Fibroblast of pulmonary artery (primary cell): ENCODE data around the gene CADM1.

ENCODE experiments used
- DNase-seq: peaks from one replicate; pipeline ENCODE4 v3.0.0-alpha.2; 2010; ENCODE audit warnings: low read depth
- H3K4me3 ChIP-seq: replicated peaks from 2 replicates; pipeline ENCODE4 v1.5.1; 2011; ENCODE audit warnings: low read depth, mild to moderate bottlenecking, control low read depth, low read length, moderate library complexity
- TF ChIP-seq, protein P1 (sequence below): IDR thresholded peaks from 2 replicates; pipeline ENCODE4 v1.5.1; 2011; ENCODE audit warnings: mild to moderate bottlenecking, control low read depth, low read length, inconsistent platforms; ENCODE audit errors: missing control alignments

CADM1 gene

DNA sequence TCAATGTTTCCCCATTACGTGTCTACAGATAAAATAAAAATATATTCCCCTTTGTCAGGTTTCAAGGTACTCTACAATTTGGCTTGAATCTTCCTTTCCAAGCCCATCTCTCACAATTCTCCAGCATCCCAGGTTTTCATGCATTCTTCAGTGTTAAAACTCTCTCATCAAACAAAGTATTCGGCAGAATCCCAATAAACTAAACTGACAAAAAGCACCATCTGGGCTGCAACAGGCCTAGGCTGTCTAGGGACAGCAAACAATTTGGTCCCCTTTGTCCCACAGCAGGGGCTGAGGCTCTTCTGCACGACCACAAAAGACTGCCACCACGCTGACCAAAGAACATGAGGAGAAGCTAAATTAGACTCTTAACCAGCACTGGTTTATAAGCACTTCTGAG, 159.4 kb downstream of the CADM1 start:
- H3K4me3 ChIP-seq, result no peak overlapping the region
- TF ChIP-seq, protein P1, sequence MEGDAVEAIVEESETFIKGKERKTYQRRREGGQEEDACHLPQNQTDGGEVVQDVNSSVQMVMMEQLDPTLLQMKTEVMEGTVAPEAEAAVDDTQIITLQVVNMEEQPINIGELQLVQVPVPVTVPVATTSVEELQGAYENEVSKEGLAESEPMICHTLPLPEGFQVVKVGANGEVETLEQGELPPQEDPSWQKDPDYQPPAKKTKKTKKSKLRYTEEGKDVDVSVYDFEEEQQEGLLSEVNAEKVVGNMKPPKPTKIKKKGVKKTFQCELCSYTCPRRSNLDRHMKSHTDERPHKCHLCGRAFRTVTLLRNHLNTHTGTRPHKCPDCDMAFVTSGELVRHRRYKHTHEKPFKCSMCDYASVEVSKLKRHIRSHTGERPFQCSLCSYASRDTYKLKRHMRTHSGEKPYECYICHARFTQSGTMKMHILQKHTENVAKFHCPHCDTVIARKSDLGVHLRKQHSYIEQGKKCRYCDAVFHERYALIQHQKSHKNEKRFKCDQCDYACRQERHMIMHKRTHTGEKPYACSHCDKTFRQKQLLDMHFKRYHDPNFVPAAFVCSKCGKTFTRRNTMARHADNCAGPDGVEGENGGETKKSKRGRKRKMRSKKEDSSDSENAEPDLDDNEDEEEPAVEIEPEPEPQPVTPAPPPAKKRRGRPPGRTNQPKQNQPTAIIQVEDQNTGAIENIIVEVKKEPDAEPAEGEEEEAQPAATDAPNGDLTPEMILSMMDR, result no peak

DNA sequence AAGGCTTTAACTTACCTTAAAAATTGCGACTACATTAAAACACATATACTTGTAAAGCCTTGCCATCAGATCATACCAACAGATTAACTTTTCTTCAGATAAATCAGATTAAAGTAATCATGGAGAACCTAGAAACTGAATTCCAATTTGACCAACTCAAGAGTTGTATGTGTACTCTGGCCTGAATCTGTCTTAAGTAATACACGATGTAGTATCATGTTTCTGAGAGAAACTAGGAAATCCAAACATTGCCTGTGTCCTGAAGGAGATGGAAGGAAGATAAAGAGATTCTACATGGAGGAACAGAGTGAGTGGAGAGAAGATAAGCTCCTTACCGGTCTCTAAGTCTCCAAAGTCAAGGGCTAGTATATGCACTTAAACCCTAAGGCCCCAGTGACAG, 162.1 kb downstream of the CADM1 start:
- H3K4me3 ChIP-seq, result no peak overlapping the region
- no peak for DNase-seq
- TF ChIP-seq, protein P1, result no peak

More for the DNA sequence above, 159.4 kb downstream of the CADM1 start:
- DNase-seq, result no peak

DNA sequence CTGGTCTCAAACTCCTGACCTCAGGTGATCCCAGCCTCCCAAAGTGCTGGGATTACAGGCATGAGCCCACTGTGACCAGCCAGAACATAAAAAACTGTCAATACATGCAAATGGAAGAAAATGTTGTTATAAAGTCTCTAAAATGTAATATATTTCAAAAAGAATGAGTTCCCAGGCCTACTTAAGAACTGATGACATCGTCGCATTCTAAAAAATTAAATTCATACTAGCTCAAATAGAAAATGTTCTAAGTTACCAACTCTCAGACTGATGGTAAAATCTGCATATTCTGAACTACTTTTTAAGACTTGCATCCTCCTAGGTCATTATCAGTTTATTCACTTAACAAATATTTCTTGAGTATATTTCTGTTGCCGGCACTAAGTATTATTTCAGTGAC, 163.3 kb downstream of the CADM1 start:
- TF ChIP-seq, protein P1, result no peak
- no peak overlapping the region for H3K4me3 ChIP-seq
- DNase-seq, result no peak

DNA sequence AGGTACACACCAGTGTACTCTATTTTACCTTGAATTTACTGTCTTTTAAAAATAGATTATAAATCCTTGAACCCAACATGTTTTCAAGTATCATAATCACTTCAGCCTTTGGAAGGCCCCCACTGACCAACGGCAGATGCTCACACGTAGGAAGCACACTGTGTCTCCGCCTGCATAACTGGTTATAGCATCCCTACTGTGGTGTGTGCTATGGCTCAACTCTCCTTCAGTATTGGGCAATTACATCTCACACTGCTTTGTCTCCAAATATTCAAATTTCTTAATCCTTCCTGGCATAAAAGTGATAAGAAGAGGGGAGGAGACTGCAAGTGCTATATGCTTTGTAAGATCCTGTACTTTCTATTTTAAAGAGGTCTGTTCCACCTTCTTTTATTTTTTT, 165.7 kb downstream of the CADM1 start:
- TF ChIP-seq, protein P1, result no peak
- no peak overlapping the region for H3K4me3 ChIP-seq
- DNase-seq, result no peak

DNA sequence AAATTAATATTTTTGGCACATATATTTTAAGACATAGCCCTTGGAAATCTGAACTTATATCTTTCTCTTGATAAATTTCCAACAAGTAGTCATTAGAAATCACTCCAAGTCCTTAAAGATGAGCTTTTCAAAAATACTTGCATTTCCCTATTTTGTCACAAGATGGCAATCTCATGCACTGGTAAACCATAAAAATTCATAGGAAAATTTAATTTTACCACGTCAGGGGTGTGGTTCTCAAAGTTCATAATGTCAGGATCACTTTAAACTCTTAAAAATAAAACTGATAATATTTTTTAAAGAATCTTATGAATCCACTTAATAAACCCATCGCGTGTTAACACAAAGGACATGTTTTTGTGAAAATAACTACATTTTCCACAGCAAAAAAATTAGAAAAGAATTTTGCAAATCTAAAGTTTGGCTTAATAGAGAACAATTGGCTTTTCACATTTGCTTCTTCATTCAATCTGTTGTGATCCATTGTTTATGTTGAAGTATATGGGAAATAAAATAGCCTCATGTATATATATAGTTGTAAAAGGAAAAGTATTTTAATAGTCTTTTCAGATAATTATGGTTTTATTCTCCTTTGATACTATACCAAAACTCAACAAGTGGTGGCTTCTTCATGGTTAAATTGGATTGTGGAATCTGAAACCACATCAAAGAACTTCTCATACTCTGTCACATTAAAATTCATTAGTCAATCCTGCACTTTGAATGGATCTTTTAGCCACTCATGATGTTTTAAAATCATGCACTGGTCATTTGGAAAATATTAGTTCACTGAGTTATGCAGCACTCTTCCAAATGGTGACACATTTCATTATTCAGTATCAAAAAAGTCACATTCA, 169.1 kb downstream of the CADM1 start:
- peak; percentile 49 for DNase-seq
- H3K4me3 ChIP-seq, result no peak overlapping the region
- TF ChIP-seq, protein P1, result peak; percentile 65

DNA sequence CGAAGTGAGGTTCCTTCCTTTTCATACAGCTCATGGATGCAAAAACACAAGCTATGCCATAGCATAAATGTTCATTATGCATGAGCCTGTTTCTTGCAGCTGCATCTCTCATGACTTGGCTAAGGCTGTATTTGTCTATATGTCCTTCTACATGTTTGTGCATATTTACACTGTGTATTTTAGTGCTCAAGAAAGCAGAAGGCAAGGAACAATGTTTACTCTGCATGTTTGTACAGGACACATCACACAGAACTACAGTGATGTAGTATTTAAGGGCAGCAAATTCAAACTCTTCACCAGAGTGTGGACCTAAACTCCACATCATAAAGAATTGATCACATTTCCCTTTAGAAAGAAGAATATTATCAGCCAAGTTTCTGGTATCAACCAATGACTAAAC, 170.3 kb downstream of the CADM1 start:
- TF ChIP-seq, protein P1, result no peak

DNA sequence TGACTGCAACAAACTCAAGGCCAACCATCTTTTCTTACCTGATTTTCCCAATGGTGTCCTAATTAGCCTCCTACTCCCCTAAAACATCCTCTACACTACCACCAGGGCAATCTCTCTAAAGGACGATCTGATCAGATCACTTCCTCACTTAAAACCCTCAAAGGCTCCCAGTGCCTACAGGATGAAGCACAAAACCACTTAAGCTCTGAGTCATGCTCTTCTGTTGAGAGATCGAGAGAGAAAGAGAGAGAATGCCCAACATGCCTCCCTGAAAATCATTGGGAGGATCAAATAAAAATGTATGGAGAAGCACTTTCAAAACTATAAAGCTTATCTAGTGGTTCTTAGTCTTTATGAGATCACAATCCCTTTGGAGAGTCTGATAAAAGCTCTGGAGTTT, 171.1 kb downstream of the CADM1 start:
- DNase-seq, result no peak
- TF ChIP-seq, protein P1, result no peak
- no peak overlapping the region for H3K4me3 ChIP-seq

More for the DNA sequence above, 170.3 kb downstream of the CADM1 start:
- no peak for DNase-seq
- H3K4me3 ChIP-seq, result no peak overlapping the region
